Renal pelvis (tissue), 12 donors: ENCODE data around the gene PHC1. TPM values are rescaled to one million over a fixed set of nuclear protein-coding genes. Genes with fewer than 3 reads are reported as not detected.
"Not testable (repeated sequence)": the region's sequence is repeated elsewhere in the genome, so short reads cannot be mapped to it uniquely, and the experiment has no call there.

Experiments
- DNase-seq: peaks from one replicate; pipeline ENCODE4 v3.0.0-alpha.2; 2013
- long read RNA-seq, 16 experiments: transcript quantifications; one replicate each; lab custom pipeline, GENCODE V29; 2026
- polyA plus RNA-seq, 3 donors: library from polyadenylated mRNA; unstranded; fragments of 120-200 nt; gene quantifications; one replicate each; pipeline ENCODE4 v1.2.1, GENCODE V29; 2013; ENCODE audit not compliant: insufficient read length in 3 of 3

Gene PHC1
- 10 to 100 TPM; 67.8 to 95.9 (median 94.2) TPM for polyA plus RNA-seq
- long read RNA-seq, donor 1, partial matches to known transcripts = 57 of 58 reads
- long read RNA-seq, donor 1, other reads (novel, unspliced or antisense) = 0 of 58 reads
- long read RNA-seq, donor 2, partial matches to known transcripts = 41 of 86 reads
- long read RNA-seq, donor 2, other reads (novel, unspliced or antisense) = 44 of 86 reads
- long read RNA-seq, donor 3, partial matches to known transcripts = 27 of 49 reads
- long read RNA-seq, donor 3, other reads (novel, unspliced or antisense) = 22 of 49 reads
- long read RNA-seq, donor 4, partial matches to known transcripts = 24 of 57 reads
- long read RNA-seq, donor 4, other reads (novel, unspliced or antisense) = 33 of 57 reads
- long read RNA-seq, donor 5, partial matches to known transcripts = 22 of 22 reads
- long read RNA-seq, donor 5, other reads (novel, unspliced or antisense) = 0 of 22 reads
- long read RNA-seq, donor 6, partial matches to known transcripts = 28 of 29 reads
- long read RNA-seq, donor 6, other reads (novel, unspliced or antisense) = 0 of 29 reads
- long read RNA-seq, donor 7, partial matches to known transcripts = 53 of 53 reads
- long read RNA-seq, donor 7, other reads (novel, unspliced or antisense) = 0 of 53 reads
- long read RNA-seq, donor 8, partial matches to known transcripts = 15 of 15 reads
- long read RNA-seq, donor 8, other reads (novel, unspliced or antisense) = 0 of 15 reads
- long read RNA-seq, donor 9, partial matches to known transcripts = 47 of 89 reads
- long read RNA-seq, donor 9, other reads (novel, unspliced or antisense) = 41 of 89 reads
- long read RNA-seq, donor 10, partial matches to known transcripts = 283 of 283 reads
- long read RNA-seq, donor 10, other reads (novel, unspliced or antisense) = 0 of 283 reads
- long read RNA-seq, donor 11, partial matches to known transcripts = 56 of 56 reads
- long read RNA-seq, donor 11, other reads (novel, unspliced or antisense) = 0 of 56 reads
- long read RNA-seq, donor 12, partial matches to known transcripts = 67 of 70 reads
- long read RNA-seq, donor 12, other reads (novel, unspliced or antisense) = 0 of 70 reads
- long read RNA-seq, donor 13, partial matches to known transcripts = 44 of 44 reads
- long read RNA-seq, donor 13, other reads (novel, unspliced or antisense) = 0 of 44 reads
- long read RNA-seq, donor 14 = 0 reads
- long read RNA-seq, donor 15, partial matches to known transcripts = 30 of 83 reads
- long read RNA-seq, donor 15, other reads (novel, unspliced or antisense) = 51 of 83 reads
- long read RNA-seq, donor 16, partial matches to known transcripts = 35 of 35 reads
- long read RNA-seq, donor 16, other reads (novel, unspliced or antisense) = 0 of 35 reads

GRCh38 chr12:8914033-8914715 lies at the start of gene PHC1:
Gene PHC1, plus strand, starts transcription at chr12:8914509. Its CDS starts 3,169 bp downstream, at chr12:8917678.
- peak; percentile 86 for DNase-seq

GRCh38 chr12:8866429-8866828 lies 47.9 kb upstream of the PHC1 start:
- DNase-seq = no peak

GRCh38 chr12:8867009-8867408 lies 47.3 kb upstream of the PHC1 start:
- no peak for DNase-seq

- DNase-seq = no peak
These were observed 46.5 kb upstream of the PHC1 start for GRCh38 chr12:8867786-8868185.

- no peak for DNase-seq
These were observed 43.7 kb upstream of the PHC1 start for GRCh38 chr12:8870586-8870985.

GRCh38 chr12:8871068-8871467 lies 43.2 kb upstream of the PHC1 start:
- no peak for DNase-seq

- DNase-seq = no peak
These were observed 37.4 kb upstream of the PHC1 start for GRCh38 chr12:8876887-8877286.

- DNase-seq = no peak
These were observed 27.6 kb upstream of the PHC1 start for GRCh38 chr12:8886502-8887284.

- no peak for DNase-seq
These were observed 27.0 kb upstream of the PHC1 start for GRCh38 chr12:8887285-8887715.

GRCh38 chr12:8890313-8891085 lies 23.8 kb upstream of the PHC1 start:
- DNase-seq = peak; percentile 66

- DNase-seq = no peak
These were observed 22.3 kb upstream of the PHC1 start for GRCh38 chr12:8891976-8892375.

GRCh38 chr12:8894378-8894777 lies 19.9 kb upstream of the PHC1 start:
- no peak for DNase-seq

- DNase-seq = no peak
These were observed 19.3 kb upstream of the PHC1 start for GRCh38 chr12:8894986-8895385.

- no peak for DNase-seq
These were observed 17.2 kb upstream of the PHC1 start for GRCh38 chr12:8897081-8897480.

- no peak for DNase-seq
These were observed 14.5 kb upstream of the PHC1 start for GRCh38 chr12:8899830-8900229.

GRCh38 chr12:8902703-8903102 lies 11.6 kb upstream of the PHC1 start:
- not testable (repeated sequence) for DNase-seq

GRCh38 chr12:8903646-8904045 lies 10.7 kb upstream of the PHC1 start:
- no peak for DNase-seq

- DNase-seq = no peak
These were observed 9.6 kb upstream of the PHC1 start for GRCh38 chr12:8904665-8905064.

- no peak for DNase-seq
These were observed 8.8 kb upstream of the PHC1 start for GRCh38 chr12:8905546-8905945.
